ENCODE data around the gene SEC14L1. TPM values are rescaled to one million over a fixed set of nuclear protein-coding genes. Genes with fewer than 3 reads are reported as not detected.

SEC14L1 gene
- total RNA-seq, 4 donors from 2014 or later, result 18.2 to 187 (median 46.5) TPM

GRCh38 chr17:77163511-77164280 is 22.9 kb downstream of the SEC14L1 start:
- Histone ChIP-seq H3K9me3 (peaks cover 0 to 16% (median 4%) of the 10 kb centered on the region in 4 donors), H3K36me3 (peaks cover 0 to 9% (median 0%) of the 10 kb centered on the region in 3 donors), H3K4me3 (no peak overlapping the region), H3K27ac (no peak overlapping the region), H3K27me3 (no peaks in the 10 kb centered on the region), H3K4me1 (peaks cover 0 to 31% (median 3%) of the 10 kb centered on the region in 4 donors)
- DNase-seq, result no peak
- no peak for TF ChIP-seq POLR2A (IDR thresholded peaks at IDR 0.05)
- no peak for TF ChIP-seq CTCF (IDR thresholded peaks at IDR 0.05)

- Histone ChIP-seq H3K4me1 (peaks cover 0 to 31% (median 3%) of the 10 kb centered on the region in 4 donors), H3K27me3 (no peaks in the 10 kb centered on the region), H3K4me3 (no peak overlapping the region), H3K27ac (peak overlapping the region in 1 of 4 donors; percentile 28), H3K36me3 (peaks cover 0 to 9% (median 0%) of the 10 kb centered on the region in 3 donors), H3K9me3 (peaks cover 0 to 16% (median 4%) of the 10 kb centered on the region in 4 donors)
- DNase-seq, result no peak
- TF ChIP-seq POLR2A (IDR thresholded peaks at IDR 0.05), result no peak
- TF ChIP-seq CTCF (IDR thresholded peaks at IDR 0.05), result no peak
Observed at GRCh38 chr17:77164483-77165091, 23.8 kb downstream of the SEC14L1 start.

- Histone ChIP-seq H3K4me1 (peaks cover 0 to 31% (median 3%) of the 10 kb centered on the region in 4 donors), H3K36me3 (peaks cover 0 to 9% (median 0%) of the 10 kb centered on the region in 3 donors), H3K27me3 (no peaks in the 10 kb centered on the region), H3K4me3 (no peak overlapping the region), H3K9me3 (peaks cover 0 to 16% (median 4%) of the 10 kb centered on the region in 4 donors), H3K27ac (no peak overlapping the region)
- DNase-seq, result no peak
- TF ChIP-seq CTCF (IDR thresholded peaks at IDR 0.05) (no peak), POLR2A (IDR thresholded peaks at IDR 0.05) (no peak)
Observed at GRCh38 chr17:77165577-77165976, 24.8 kb downstream of the SEC14L1 start.

GRCh38 chr17:77167472-77168306 is 26.9 kb downstream of the SEC14L1 start:
- Histone ChIP-seq H3K27me3 (no peaks in the 10 kb centered on the region), H3K36me3 (peaks cover 0 to 9% (median 0%) of the 10 kb centered on the region in 3 donors), H3K9me3 (peaks cover 0 to 16% (median 4%) of the 10 kb centered on the region in 4 donors), H3K27ac (no peak overlapping the region), H3K4me1 (peaks cover 0 to 27% (median 3%) of the 10 kb centered on the region in 4 donors), H3K4me3 (no peak overlapping the region)
- no peak for DNase-seq
- TF ChIP-seq POLR2A (IDR thresholded peaks at IDR 0.05) (no peak), CTCF (IDR thresholded peaks at IDR 0.05) (no peak)

- Histone ChIP-seq H3K27me3 (no peaks in the 10 kb centered on the region), H3K4me1 (no peaks in the 10 kb centered on the region), H3K4me3 (no peak overlapping the region), H3K27ac (no peak overlapping the region), H3K9me3 (peaks cover 0 to 23% (median 9%) of the 10 kb centered on the region in 4 donors), H3K36me3 (peaks cover 0 to 11% (median 0%) of the 10 kb centered on the region in 3 donors)
- no peak for DNase-seq
- TF ChIP-seq POLR2A (IDR thresholded peaks at IDR 0.05) (no peak), CTCF (IDR thresholded peaks at IDR 0.05) (no peak)
Observed at GRCh38 chr17:77173104-77173503, 32.3 kb downstream of the SEC14L1 start.
